Measurements from ENCODE around the gene GSTM2.
"Not testable (repeated sequence)": the region's sequence is repeated elsewhere in the genome, so short reads cannot be mapped to it uniquely, and the experiment has no call there.

The GSTM2 gene

GRCh38 chr1:109695138-109695537 is 27.3 kb downstream of the GSTM2 start:
- not testable (repeated sequence) for DNase-seq

GRCh38 chr1:109697066-109697465 is 29.2 kb downstream of the GSTM2 start:
- intact Hi-C loops (cut with DNase I) = no loop called here
- no peak for DNase-seq

More at GRCh38 chr1:109695138-109695537, 27.3 kb downstream of the GSTM2 start:
- intact Hi-C loops (cut with DNase I) = not testable (repeated sequence)

- intact Hi-C loops (cut with DNase I); DNase-seq: not testable (repeated sequence)
Measured at GRCh38 chr1:109697861-109698260, 30.0 kb downstream of the GSTM2 start.

GRCh38 chr1:109702940-109703339 is 35.1 kb downstream of the GSTM2 start:
- DNase-seq; intact Hi-C loops (cut with DNase I): not testable (repeated sequence)

GRCh38 chr1:109704173-109704572 is 36.3 kb downstream of the GSTM2 start:
- peak in 9 of 42 donors; percentile 7 to 51 (median 29) for DNase-seq
- intact Hi-C loops (cut with DNase I) = no loop called here

- DNase-seq = no peak
- intact Hi-C loops (cut with DNase I) = no loop called here
Measured at GRCh38 chr1:109705411-109705810, 37.6 kb downstream of the GSTM2 start.

- intact Hi-C loops (cut with DNase I); DNase-seq: not testable (repeated sequence)
Measured at GRCh38 chr1:109708949-109709348, 41.1 kb downstream of the GSTM2 start.

GRCh38 chr1:109709822-109710221 is 42.0 kb downstream of the GSTM2 start:
- intact Hi-C loops (cut with DNase I); DNase-seq: not testable (repeated sequence)

- intact Hi-C loops (cut with DNase I) = not testable (repeated sequence)
- DNase-seq = peak in 6 of 42 donors; percentile 7 to 48 (median 29)
Measured at GRCh38 chr1:109711593-109712320, 43.9 kb downstream of the GSTM2 start, which contains the start of gene GSTM5. Gene GSTM5 (plus strand): TSS chr1:109712251. CDS start chr1:109712313, 62 bp downstream.

- DNase-seq = no peak
- intact Hi-C loops (cut with DNase I) = no loop called here
Measured at GRCh38 chr1:109712321-109712864, 44.5 kb downstream of the GSTM2 start.

- peak in 1 of 42 donors; percentile 24 for DNase-seq
- intact Hi-C loops (cut with DNase I) = no loop called here
Measured at GRCh38 chr1:109713636-109714035, 45.8 kb downstream of the GSTM2 start.

GRCh38 chr1:109714661-109715372 is 47.0 kb downstream of the GSTM2 start:
- intact Hi-C loops (cut with DNase I) = no loop called here
- DNase-seq = peak in 1 of 42 donors; percentile 25

GRCh38 chr1:109716121-109716520 is 48.3 kb downstream of the GSTM2 start:
- intact Hi-C loops (cut with DNase I) = no loop called here
- peak in 1 of 42 donors; percentile 38 for DNase-seq

GRCh38 chr1:109716570-109717090 is 48.8 kb downstream of the GSTM2 start:
- intact Hi-C loops (cut with DNase I) = no loop called here
- DNase-seq = peak in 1 of 42 donors; percentile 3

GRCh38 chr1:109717729-109718128 is 49.9 kb downstream of the GSTM2 start:
- intact Hi-C loops (cut with DNase I) = no loop called here
- DNase-seq = no peak

GRCh38 chr1:109718495-109718894 is 50.6 kb downstream of the GSTM2 start:
- intact Hi-C loops (cut with DNase I) = no loop called here
- DNase-seq = peak in 1 of 42 donors; percentile 37

GRCh38 chr1:109719337-109719837 is 51.5 kb downstream of the GSTM2 start:
- intact Hi-C loops (cut with DNase I) = no loop called here
- DNase-seq = no peak

GRCh38 chr1:109721042-109721441 is 53.2 kb downstream of the GSTM2 start:
- DNase-seq = no peak
- intact Hi-C loops (cut with DNase I) = no loop called here

GRCh38 chr1:109721971-109722370 is 54.1 kb downstream of the GSTM2 start:
- intact Hi-C loops (cut with DNase I) = no loop called here
- DNase-seq = no peak

Measured in head of caudate nucleus (tissue), 42 donors.